Stimulated activated CD4-positive, alpha-beta T cell treated with anti-CD3 and anti-CD28 coated beads, Interleukin-15, amount 100 ng/mL, for 48 hours (primary cell): ENCODE measurements around the gene FKTN.

Experiments
- DNase-seq, 2 donors: peaks; one replicate each; pipeline ENCODE4 v3.0.0-alpha.2; 2020; ENCODE audit warnings: low read depth in 2 of 2

Gene FKTN

DNA sequence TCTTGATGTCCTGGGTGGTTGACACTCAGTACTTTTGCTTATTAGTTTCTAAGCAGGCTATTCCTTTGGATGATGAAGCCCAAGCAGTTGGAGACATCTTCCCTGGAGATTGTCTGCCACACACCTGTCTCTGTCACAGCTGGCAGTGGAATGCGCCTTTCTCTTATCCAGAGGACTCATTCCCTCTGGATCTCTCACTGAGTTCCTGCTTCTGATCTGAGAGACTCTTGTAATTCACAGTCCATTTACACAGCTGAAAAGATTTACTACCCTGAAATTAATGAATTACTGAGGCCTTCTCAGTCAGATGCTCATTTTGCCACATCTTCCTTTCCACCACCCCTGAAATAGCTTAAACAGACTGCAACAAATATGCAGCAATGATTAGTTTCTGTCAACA lies 120.2 kb downstream of the FKTN start:
- no peak for DNase-seq

DNA sequence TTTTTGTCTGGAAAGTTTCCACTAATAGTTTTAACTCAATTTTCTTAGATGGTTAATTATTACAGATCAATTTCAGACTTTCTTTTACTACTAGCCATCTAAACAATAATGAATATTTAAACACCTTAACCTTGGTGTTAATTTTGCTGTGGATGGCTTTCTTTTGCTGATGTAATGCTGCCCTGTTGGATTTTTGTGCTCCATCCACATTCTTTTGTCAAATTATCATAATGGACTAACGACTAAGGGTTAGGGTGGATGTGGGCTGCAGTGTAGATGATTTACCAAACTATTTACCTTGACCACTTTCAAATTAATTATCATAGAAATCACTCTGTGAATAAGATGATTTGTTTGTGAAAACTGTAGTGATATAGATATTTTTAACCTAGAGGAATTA lies 120.8 kb downstream of the FKTN start:
- DNase-seq, result no peak

DNA sequence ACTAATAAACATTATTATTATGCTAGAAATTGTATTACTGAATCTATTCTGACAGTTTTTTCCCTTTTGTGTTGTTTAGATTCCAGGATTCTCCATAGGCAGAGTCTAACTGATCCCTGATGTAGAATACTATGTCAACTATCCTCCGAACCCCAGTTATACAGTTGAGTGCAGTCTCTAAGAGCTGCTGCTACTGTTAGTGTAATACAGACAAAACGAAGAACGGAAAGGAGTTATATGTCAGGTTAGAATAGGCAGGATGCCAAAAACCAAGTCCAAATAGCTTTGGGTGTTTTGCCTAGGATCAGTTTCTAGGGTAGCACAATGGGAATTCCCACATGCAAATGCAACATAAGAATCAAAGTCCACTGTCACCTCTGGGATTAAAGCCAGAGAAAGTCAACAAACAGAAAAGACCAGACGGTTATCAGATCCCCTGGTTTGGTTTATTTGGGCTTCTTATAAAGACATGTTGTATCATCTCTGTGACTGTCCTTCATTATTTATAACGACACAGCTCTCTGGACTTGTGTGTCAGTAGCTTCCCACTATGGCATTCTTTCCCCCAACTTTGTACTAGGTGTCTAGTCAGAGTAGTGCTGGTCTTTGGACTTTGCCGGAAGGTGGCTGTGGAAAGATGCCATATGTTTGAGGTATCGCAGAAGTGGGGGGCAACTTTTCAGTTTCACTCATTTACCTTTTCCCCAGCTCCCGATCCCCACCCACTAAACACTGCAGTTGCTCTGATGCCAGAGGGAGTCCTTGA lies 121.5 kb downstream of the FKTN start:
- no peak for DNase-seq

DNA sequence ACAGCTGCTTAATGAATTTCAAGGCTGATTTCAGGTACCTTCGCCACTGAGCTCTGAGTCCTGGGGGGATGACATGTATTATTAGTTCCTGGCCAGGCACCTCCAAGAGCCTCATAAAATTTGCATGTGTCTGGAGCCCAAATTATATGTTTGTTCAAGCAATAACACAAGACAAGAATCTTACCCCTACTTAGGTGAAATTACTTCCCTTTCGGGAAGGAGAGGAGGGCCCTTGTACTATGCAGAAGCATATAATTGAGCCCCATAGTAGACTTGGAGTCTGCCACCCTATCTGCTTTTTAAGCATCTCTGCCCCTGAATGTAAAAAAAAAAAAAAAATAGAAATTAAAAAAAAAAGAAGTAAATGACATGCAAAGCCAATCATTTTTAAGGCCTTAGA lies 123.4 kb downstream of the FKTN start:
- no peak for DNase-seq

DNA sequence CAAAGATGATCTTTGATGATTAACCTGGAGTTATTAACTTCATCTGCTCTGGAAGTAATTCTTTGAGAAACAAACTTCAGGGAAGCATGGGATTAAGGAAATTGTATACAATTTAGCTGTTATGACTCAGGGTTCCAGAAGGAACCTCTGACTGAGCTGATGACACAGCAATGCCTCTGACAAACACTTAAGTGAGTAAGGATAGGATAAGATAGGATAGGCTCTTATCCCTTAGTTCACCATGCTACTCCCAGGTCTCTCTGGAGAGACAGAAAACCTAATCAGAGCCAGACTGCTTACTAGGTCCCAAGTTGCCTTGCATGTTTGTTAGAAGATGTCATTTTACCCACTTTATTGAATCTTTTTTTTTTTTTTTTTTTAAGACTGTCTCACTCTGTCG lies 123.8 kb downstream of the FKTN start:
- no peak for DNase-seq

DNA sequence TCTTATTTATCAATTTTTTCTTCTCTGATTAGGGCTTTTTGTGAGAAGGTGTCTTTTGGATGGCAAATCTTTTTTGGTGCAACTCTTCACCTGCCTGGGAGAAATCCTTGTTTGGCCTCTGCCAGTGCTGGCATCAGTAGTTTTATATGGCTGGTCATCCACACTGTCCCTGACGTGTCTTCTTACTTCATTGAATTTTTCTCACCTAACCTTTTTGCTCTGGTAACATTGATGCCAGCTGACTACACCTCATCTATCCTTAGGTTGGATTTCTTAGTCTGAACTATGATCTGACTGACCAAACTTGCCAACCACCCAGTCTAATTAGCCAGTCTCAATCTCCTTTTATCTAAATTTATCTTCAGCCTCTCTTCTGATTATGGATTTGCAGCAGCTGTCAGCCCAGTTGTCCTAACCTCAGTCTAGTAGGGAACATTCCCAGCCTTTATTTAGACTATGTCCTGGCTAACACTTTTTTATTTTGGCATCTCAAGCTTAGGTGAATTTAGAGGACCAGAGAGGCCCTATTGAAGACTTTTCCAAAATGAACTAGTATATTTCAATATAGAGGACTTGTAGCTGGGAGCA lies 125.9 kb downstream of the FKTN start:
- no peak for DNase-seq

DNA sequence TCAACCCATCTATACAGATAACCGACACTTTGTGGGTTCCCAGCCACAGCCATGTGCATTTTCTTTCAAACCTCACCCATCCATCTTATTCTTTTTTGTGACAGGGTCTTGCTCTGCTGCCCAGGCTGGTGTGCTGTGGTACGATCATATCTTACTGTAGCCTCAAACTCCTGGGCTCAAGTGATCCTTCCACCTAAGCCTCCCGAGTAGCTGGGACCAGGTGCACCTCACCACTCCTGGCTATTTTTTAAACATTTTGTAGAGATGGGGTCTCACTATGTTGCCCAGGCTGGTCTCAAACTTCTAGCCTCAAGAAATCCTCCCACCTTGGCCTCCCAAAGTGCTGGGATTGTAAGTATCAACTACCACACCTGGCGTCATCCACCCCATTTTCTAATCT lies 129.0 kb downstream of the FKTN start:
- no peak for DNase-seq
